ENCODE results near the gene OSBPL5.

Gene OSBPL5

DNA sequence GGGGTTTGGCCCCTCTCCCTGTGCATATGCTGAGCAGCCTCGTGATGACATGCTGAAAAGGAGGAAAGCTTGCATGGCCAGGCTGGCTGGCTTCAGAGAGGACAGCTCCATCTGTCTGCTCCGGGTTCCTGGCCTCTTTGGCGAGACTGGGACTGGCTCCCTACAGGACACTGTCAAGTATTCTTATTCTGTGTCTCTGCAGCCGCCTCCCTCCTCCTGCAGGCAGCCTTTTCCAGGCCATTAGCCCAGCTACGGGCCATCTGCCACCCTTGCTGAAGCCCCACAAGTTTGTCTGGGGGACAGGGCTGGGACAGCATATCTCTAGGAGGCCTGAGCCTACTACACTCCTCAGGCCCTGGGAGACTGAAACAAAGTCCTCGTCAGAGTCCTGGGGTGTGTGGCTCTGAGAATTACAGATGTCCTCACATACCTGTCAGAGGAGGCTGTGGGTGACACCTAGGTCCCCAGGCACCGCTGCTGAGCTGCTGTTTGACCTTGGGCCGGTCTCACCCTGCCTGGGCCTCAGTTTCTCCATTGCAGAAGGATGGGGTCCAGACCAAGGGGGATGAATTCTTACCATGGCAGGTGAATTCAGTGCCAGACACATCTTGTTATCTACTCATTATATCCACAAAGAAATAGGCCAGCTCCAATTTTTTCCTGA is 42.5 kb upstream of the OSBPL5 start:
- intact Hi-C loops (cut with DNase I; ENCODE audit: low total_unique reads), result no loop called here
- Histone ChIP-seq H3K36me3 (no peaks in the 10 kb centered on the region), H3K27ac (no peak overlapping the region), H3K4me3 (no peak overlapping the region), H3K4me1 (peaks cover 0 to 21% (median 13%) of the 10 kb centered on the region in 4 donors), H3K27me3 (peaks cover 0 to 25% of the 10 kb centered on the region in 2 donors), H3K9me3 (peaks cover 0 to 12% (median 8%) of the 10 kb centered on the region in 3 donors)
- TF ChIP-seq, protein P1, sequence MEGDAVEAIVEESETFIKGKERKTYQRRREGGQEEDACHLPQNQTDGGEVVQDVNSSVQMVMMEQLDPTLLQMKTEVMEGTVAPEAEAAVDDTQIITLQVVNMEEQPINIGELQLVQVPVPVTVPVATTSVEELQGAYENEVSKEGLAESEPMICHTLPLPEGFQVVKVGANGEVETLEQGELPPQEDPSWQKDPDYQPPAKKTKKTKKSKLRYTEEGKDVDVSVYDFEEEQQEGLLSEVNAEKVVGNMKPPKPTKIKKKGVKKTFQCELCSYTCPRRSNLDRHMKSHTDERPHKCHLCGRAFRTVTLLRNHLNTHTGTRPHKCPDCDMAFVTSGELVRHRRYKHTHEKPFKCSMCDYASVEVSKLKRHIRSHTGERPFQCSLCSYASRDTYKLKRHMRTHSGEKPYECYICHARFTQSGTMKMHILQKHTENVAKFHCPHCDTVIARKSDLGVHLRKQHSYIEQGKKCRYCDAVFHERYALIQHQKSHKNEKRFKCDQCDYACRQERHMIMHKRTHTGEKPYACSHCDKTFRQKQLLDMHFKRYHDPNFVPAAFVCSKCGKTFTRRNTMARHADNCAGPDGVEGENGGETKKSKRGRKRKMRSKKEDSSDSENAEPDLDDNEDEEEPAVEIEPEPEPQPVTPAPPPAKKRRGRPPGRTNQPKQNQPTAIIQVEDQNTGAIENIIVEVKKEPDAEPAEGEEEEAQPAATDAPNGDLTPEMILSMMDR (IDR thresholded peaks at IDR 0.05), result no peak
- no peak for DNase-seq

DNA sequence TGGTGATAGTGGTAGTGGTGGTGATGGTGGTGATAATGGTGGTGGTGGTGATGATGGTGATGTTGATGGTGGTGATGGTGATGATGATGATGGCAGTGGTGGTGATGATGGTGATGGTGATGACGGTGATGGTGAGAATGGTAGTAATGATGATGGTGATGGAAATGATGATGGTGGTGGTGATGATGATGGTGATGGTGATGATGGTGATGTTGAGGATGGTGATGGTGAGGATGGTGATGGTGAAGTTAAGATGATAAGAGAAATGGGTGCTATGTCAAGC is 41.8 kb upstream of the OSBPL5 start:
- Histone ChIP-seq H3K4me1 (peaks cover 0 to 23% (median 13%) of the 10 kb centered on the region in 4 donors), H3K27ac (no peak overlapping the region), H3K9me3 (peaks cover 0 to 11% (median 7%) of the 10 kb centered on the region in 3 donors), H3K27me3 (peaks cover 0 to 33% of the 10 kb centered on the region in 2 donors), H3K36me3 (no peaks in the 10 kb centered on the region), H3K4me3 (no peak overlapping the region)
- intact Hi-C loops (cut with DNase I; ENCODE audit: low total_unique reads), result no loop called here
- no peak for DNase-seq
- TF ChIP-seq, protein P1 (IDR thresholded peaks at IDR 0.05), result no peak

DNA sequence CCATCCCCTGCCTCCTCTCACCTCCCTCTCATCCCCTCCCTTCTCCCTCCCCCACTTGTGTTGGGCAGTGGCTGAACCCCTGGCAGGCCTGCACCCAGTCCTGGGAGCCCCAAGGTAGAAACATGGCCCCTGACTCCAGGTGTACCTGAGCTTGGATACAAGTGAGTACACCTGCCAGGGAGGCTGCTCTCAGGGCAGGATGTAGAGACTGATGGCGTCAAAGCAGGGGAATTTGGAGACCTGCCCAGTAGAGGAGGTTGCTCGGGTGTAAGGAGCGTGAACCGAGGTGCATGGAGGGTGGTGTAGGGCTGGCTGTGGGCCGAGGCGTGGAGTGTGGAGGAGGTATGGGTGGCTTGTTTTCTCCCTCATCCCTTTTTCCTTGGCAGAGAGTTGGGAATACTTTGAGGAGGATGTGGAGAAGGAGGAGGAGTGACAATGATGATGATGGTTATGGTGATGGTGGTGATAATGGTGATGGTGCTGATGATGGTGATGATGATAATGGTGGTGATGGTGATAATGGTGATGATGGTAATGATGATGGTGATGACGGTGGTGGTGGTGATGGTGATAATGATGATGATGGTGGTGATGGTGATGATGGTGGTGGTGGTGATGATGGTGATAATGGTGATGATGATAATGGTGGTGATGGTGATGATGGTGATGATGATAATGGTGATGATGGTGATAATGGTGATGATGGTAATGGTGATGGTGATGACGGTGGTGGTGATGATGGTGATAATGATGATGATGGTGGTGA is 41.2 kb upstream of the OSBPL5 start:
- Histone ChIP-seq H3K27ac (no peak overlapping the region), H3K4me3 (no peak overlapping the region), H3K4me1 (peaks cover 0 to 23% (median 13%) of the 10 kb centered on the region in 4 donors), H3K9me3 (peaks cover 0 to 5% (median 2%) of the 10 kb centered on the region in 3 donors), H3K27me3 (peaks cover 0 to 38% of the 10 kb centered on the region in 2 donors), H3K36me3 (no peaks in the 10 kb centered on the region)
- DNase-seq, result no peak
- intact Hi-C loops (cut with DNase I; ENCODE audit: low total_unique reads), result no loop called here
- TF ChIP-seq, protein P1 (IDR thresholded peaks at IDR 0.05), result no peak

DNA sequence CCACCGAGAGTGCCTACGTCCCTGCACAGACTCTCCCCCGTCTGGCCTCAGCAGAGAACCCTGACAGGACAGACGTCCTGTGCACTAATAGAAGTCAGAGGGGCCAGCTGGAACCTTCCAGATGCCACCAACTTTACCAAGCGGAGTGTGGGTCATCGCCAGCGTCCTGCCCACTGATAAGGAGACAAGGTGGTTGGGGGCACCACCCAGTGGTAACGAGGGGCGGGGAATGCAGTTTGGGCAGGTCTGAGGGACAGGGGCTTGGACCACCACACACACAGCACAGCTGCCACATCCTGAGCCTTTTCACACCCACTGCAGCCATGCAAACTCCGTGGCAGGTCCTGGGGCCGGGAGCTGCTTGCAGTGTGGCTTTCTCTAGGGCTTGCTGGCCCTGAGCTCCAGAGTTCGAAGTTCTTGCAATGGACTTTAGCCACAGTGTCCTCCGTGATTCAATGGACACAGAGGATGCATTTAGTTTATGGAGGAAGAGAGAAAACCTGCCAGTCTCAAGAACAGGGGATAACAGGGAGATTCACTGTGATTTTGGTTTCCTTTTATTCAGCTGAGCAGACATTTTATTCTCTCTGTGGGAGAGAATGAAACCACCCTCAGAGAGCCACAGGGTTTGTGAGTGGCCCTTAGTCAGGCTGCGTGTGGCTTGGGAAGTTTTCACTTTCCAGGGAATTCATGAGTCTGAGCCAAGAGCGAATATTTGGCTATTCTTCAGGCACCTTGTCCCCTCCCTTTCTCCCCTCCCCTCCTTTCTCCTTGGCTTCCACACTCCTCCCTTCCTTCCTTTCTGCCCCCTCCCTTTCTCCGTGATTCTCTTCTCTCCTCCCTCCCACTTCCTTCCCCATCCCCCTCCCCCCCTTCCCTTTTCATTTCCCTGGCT is 40.4 kb upstream of the OSBPL5 start:
- Histone ChIP-seq H3K4me3 (no peak overlapping the region), H3K9me3 (peaks cover 0 to 2% (median 0%) of the 10 kb centered on the region in 3 donors), H3K4me1 (peaks cover 0 to 23% (median 13%) of the 10 kb centered on the region in 4 donors), H3K27me3 (peaks cover 0 to 47% of the 10 kb centered on the region in 2 donors), H3K36me3 (no peaks in the 10 kb centered on the region), H3K27ac (no peak overlapping the region)
- intact Hi-C loops (cut with DNase I; ENCODE audit: low total_unique reads), result no loop called here
- TF ChIP-seq, protein P1 (IDR thresholded peaks at IDR 0.05), result no peak
- DNase-seq, result no peak

DNA sequence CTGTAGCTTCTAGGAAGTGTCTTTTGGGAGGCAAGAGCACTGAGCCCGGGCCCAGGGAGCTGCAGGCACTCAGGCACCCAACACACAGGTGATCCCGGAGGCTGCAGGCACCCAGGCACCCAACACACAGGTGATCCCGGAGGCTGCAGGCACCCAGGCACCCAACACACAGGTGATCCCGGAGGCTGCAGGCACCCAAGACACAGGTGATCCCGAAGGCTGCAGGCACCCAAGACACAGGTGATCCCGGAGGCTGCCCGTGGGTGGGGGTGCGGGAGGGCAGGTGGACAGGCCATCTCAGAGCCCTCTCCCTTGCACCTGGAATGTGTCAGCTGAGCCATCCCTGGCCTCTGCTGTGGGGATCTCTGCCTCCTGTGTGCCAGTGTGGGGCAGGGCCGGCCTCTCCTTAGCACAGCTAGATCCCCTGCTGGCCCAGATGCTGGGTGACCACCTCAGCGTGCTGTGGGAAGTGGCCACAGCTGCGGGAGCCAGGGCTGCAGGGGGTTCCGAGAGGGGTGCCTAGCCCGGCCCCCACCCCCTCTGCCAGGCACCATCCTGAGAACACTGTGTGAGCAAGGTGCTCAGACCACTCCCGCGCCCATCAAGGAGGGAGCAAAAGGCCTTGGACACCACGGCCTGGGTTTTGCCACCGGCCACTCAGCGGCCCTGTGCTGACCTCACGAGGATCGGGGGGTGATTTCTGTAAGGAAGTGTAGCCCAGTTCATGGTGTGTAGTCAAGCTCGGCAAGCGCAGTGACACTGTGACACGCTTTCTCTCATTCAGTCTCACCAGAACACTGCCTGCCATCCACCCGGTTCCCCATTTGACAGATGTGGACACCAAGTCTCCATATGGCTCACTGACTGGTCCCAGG is 39.3 kb upstream of the OSBPL5 start:
- Histone ChIP-seq H3K27ac (no peak overlapping the region), H3K4me1 (peaks cover 0 to 23% (median 13%) of the 10 kb centered on the region in 4 donors), H3K27me3 (peaks cover 0 to 58% of the 10 kb centered on the region in 2 donors), H3K9me3 (no peaks in the 10 kb centered on the region), H3K4me3 (no peak overlapping the region), H3K36me3 (no peaks in the 10 kb centered on the region)
- TF ChIP-seq, protein P1 (IDR thresholded peaks at IDR 0.05), result no peak
- no peak for DNase-seq
- intact Hi-C loops (cut with DNase I; ENCODE audit: low total_unique reads), result no loop called here

Measured in tibial artery (tissue), 4 donors.